ENCODE measurements around the gene DEXI. TPM values are rescaled to one million over a fixed set of nuclear protein-coding genes. Genes with fewer than 3 reads are reported as not detected.

DEXI gene
- polyA plus RNA-seq, 3 donors = 4.9 to 10.8 (median 6.8) TPM

- intact Hi-C loops (cut with micrococcal nuclease) = no loop called here
- no peak overlapping the region for H3K4me3 ChIP-seq (replicated peaks in 1 of 3; ENCODE audit: low read depth in 2 of 3, low read length in 3 of 3)
- Mint-ChIP-seq H3K27ac (no peak overlapping the region), H3K4me3 (no peak overlapping the region), H3K36me3 (peaks cover 8 to 10% of the 10 kb centered on the region in 2 donors), H3K27me3 (ENCODE audit: low read depth in 3 of 3) (peaks cover 0 to 6% (median 0%) of the 10 kb centered on the region in 3 donors), H3K9me3 (no peaks in the 10 kb centered on the region), H3K4me1 (peaks cover 36% of the 10 kb centered on the region)
- peaks cover 61% of the 10 kb centered on the region for H3K79me2 ChIP-seq (ENCODE audit: insufficient read depth, low read length)
- no peaks in the 10 kb centered on the region for H3K36me3 ChIP-seq (replicated peaks in 1 of 2; ENCODE audit: control insufficient read depth in 1 of 2, insufficient read depth in 2 of 2, low read length in 2 of 2)
- H3K27ac ChIP-seq (ENCODE audit: low read depth in 1 of 2, low read length in 2 of 2) = no peak overlapping the region
- no peak for TF ChIP-seq CTCF (IDR thresholded peaks at IDR 0.05)
- H4K20me1 ChIP-seq (ENCODE audit: insufficient read depth, low read length) = peaks cover 88% of the 10 kb centered on the region
- no peak overlapping the region for H2AFZ ChIP-seq (ENCODE audit: insufficient read depth, low read depth, low read length, poor library complexity, severe bottlenecking)
- 82% methylated on average over 3 of the region's 4 CpGs for WGBS (ENCODE audit: insufficient coverage)
- H3K9ac ChIP-seq (ENCODE audit: insufficient read depth, low read length, poor library complexity, severe bottlenecking) = no peak overlapping the region
- no peaks in the 10 kb centered on the region for H3K27me3 ChIP-seq (ENCODE audit: control insufficient read depth in 2 of 2, insufficient read depth in 2 of 2, low read length in 2 of 2)
- no peaks in the 10 kb centered on the region for H3K9me3 ChIP-seq (replicated peaks in 1 of 2; ENCODE audit: control insufficient read depth in 1 of 2, insufficient read depth in 1 of 2, low read length in 2 of 2)
- no peak for DNase-seq
- no peak overlapping the region for H3K4me2 ChIP-seq (replicated peaks; ENCODE audit: extremely low read depth, low read length, poor library complexity, severe bottlenecking)
- H3K4me1 ChIP-seq (ENCODE audit: control insufficient read depth in 1 of 2, insufficient read depth in 2 of 2, low read length in 2 of 2) = peaks cover 17 to 22% of the 10 kb centered on the region in 2 donors
Measured at GRCh38 chr16:10951026-10951425, 8.8 kb upstream of the DEXI start.

- Histone ChIP-seq H3K79me2 (ENCODE audit: insufficient read depth, low read length) (peaks cover 63% of the 10 kb centered on the region), H3K4me2 (replicated peaks; ENCODE audit: extremely low read depth, low read length, poor library complexity, severe bottlenecking) (no peak overlapping the region), H4K20me1 (ENCODE audit: insufficient read depth, low read length) (peaks cover 86% of the 10 kb centered on the region), H2AFZ (ENCODE audit: insufficient read depth, low read depth, low read length, poor library complexity, severe bottlenecking) (no peak overlapping the region), H3K27me3 (ENCODE audit: control insufficient read depth in 2 of 2, insufficient read depth in 2 of 2, low read length in 2 of 2) (no peaks in the 10 kb centered on the region), H3K9ac (ENCODE audit: insufficient read depth, low read length, poor library complexity, severe bottlenecking) (no peak overlapping the region), H3K9me3 (replicated peaks in 1 of 2; ENCODE audit: control insufficient read depth in 1 of 2, insufficient read depth in 1 of 2, low read length in 2 of 2) (no peaks in the 10 kb centered on the region), H3K27ac (ENCODE audit: low read depth in 1 of 2, low read length in 2 of 2) (no peak overlapping the region), H3K4me3 (replicated peaks in 1 of 3; ENCODE audit: low read depth in 2 of 3, low read length in 3 of 3) (no peak overlapping the region), H3K36me3 (replicated peaks in 1 of 2; ENCODE audit: control insufficient read depth in 1 of 2, insufficient read depth in 2 of 2, low read length in 2 of 2) (no peaks in the 10 kb centered on the region), H3K4me1 (ENCODE audit: control insufficient read depth in 1 of 2, insufficient read depth in 2 of 2, low read length in 2 of 2) (peaks cover 22 to 28% of the 10 kb centered on the region in 2 donors)
- peaks cover 39% of the 10 kb centered on the region for H3K4me1 Mint-ChIP-seq
- TF ChIP-seq CTCF (IDR thresholded peaks at IDR 0.05) = no peak
- intact Hi-C loops (cut with micrococcal nuclease) = no loop called here
- H3K36me3 Mint-ChIP-seq = peaks cover 8 to 10% of the 10 kb centered on the region in 2 donors
- peaks cover 0 to 6% (median 1%) of the 10 kb centered on the region in 3 donors for H3K27me3 Mint-ChIP-seq (ENCODE audit: low read depth in 3 of 3)
- H3K9me3 Mint-ChIP-seq = no peaks in the 10 kb centered on the region
- H3K4me3 Mint-ChIP-seq = no peak overlapping the region
- no peak overlapping the region for H3K27ac Mint-ChIP-seq
- no peak for DNase-seq
- 100% methylated on average over 1 of the region's 5 CpGs for WGBS (ENCODE audit: insufficient coverage)
Measured at GRCh38 chr16:10950393-10950792, 8.1 kb upstream of the DEXI start.

All from CD14-positive monocyte (primary cell).